Ovary (tissue), 3 donors: ENCODE results near the gene TCF7L1.

Experiments
- EP300 ChIP-seq: sonication (generic); formaldehyde crosslinking; IDR thresholded peaks from one replicate; pipeline ENCODE4 v1.6.1; 2017; ENCODE audit warnings: antibody characterized with exemption
- POLR2A ChIP-seq: fragments of 450-650 bp; IDR thresholded peaks from one replicate; pipeline ENCODE4 v1.6.1; 2017; ENCODE audit warnings: antibody characterized with exemption, mild to moderate bottlenecking, moderate library complexity
- TF ChIP-seq, protein P1 (sequence below), 3 donors: fragments of 450-650 bp in 2 of 3; fragments of 200-600 bp in 1 of 3; IDR thresholded peaks; one replicate each; pipeline versions ENCODE4 v1.5.1 to v1.8.0; 2016 to 2022; ENCODE audit warnings: antibody characterized with exemption in 3 of 3, mild to moderate bottlenecking in 1 of 3
- donor health status: DM: no; HTN: no; CAD: no.

DNA sequence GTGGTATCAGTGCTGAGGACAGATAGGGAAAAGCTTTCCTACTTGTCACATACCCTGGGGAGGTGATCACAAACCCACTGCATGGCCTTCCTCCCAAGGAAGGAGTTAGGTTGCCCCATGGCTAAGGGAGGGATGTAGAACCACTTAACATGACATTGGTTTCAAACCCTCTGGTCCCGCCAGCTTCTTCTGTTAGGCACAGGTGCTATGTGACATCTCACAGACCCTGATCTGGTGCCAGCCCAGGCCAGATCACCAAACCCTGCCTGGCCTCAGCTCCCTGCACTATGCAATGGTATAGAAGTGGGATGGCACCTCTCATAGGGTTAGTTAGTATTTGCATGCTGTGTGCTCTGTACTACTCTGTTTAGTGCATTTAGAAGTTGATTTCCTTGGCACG, 58.0 kb downstream of the TCF7L1 start:
- TF ChIP-seq POLR2A (no peak), EP300 (no peak)
- TF ChIP-seq, protein P1, sequence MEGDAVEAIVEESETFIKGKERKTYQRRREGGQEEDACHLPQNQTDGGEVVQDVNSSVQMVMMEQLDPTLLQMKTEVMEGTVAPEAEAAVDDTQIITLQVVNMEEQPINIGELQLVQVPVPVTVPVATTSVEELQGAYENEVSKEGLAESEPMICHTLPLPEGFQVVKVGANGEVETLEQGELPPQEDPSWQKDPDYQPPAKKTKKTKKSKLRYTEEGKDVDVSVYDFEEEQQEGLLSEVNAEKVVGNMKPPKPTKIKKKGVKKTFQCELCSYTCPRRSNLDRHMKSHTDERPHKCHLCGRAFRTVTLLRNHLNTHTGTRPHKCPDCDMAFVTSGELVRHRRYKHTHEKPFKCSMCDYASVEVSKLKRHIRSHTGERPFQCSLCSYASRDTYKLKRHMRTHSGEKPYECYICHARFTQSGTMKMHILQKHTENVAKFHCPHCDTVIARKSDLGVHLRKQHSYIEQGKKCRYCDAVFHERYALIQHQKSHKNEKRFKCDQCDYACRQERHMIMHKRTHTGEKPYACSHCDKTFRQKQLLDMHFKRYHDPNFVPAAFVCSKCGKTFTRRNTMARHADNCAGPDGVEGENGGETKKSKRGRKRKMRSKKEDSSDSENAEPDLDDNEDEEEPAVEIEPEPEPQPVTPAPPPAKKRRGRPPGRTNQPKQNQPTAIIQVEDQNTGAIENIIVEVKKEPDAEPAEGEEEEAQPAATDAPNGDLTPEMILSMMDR (IDR thresholded peaks at IDR 0.05): no peak
